Coronary artery (tissue), 2 donors: ENCODE data around the gene TMEM115.

Source experiments
- DNase-seq: peaks from one replicate; pipeline ENCODE4 v3.0.0-alpha.2; 2017; ENCODE audit warnings: low spot score
- H3K27ac ChIP-seq, 2 donors: fragments of 200-600 bp; sonication (generic); one replicate each; pipeline ENCODE4 v1.5.1; 2016 to 2019
- H3K4me3 ChIP-seq: fragments of 200-600 bp; sonication (generic); 2 replicates; pipeline ENCODE4 v1.5.1; 2016; ENCODE audit warnings: mild to moderate bottlenecking, moderate library complexity
- TF ChIP-seq, protein P1 (sequence below): fragments of 200-600 bp; sonication (generic); IDR thresholded peaks from one replicate; pipeline ENCODE4 v1.5.1; 2019; ENCODE audit warnings: antibody characterized with exemption

TMEM115 gene

DNA sequence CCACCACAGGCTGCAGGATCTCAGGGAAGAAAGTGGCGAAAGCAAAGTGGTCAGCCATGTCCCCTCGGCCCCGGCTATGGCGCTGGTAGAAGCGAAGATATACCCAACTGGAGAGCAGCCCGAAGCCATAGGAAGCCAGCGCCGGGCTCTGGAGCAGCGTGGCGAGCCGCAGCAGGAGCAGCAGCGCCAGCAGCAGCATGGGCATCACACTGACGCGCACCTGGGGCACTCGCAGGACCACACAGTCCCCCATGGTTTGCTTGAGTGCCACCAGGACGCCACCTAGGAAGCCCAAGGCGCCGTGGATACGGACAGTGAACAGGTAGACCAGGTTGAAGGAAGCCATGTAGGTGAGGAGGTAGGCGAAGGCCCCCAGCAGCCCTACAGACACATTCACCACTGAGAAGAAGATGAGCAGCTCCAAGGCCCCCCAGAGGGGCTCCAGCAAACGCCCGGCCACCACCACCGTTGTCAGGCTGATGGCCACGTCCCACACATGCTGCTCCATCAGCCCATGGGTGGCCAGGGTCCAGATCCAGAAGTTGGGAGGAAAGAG lies 888 bp downstream of the TMEM115 start:
- DNase-seq: no peak

DNA sequence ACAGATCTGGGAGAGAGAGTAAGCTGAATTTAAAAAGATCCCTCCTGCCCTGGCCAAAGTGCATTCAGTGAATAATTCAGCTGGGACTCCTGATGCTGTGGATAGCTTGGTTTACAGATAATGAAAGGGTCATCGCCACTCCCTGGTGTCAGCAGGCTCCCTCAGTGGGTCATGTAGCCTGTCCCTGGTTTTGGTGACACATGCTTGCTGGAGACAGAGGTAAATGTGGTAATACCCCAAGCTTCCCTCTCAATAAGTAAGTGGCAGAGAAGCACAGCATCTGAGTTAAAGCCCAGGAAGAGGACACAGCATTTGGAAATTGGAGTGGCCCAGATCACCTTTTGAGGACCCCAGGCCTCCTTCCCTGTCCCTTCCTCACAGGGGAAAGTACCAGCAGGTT lies 1.8 kb downstream of the TMEM115 start:
- TF ChIP-seq, protein P1, sequence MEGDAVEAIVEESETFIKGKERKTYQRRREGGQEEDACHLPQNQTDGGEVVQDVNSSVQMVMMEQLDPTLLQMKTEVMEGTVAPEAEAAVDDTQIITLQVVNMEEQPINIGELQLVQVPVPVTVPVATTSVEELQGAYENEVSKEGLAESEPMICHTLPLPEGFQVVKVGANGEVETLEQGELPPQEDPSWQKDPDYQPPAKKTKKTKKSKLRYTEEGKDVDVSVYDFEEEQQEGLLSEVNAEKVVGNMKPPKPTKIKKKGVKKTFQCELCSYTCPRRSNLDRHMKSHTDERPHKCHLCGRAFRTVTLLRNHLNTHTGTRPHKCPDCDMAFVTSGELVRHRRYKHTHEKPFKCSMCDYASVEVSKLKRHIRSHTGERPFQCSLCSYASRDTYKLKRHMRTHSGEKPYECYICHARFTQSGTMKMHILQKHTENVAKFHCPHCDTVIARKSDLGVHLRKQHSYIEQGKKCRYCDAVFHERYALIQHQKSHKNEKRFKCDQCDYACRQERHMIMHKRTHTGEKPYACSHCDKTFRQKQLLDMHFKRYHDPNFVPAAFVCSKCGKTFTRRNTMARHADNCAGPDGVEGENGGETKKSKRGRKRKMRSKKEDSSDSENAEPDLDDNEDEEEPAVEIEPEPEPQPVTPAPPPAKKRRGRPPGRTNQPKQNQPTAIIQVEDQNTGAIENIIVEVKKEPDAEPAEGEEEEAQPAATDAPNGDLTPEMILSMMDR: no peak
- Histone ChIP-seq H3K4me3 (peak overlapping the region; percentile 80), H3K27ac (peak overlapping the region in 1 of 2 donors; percentile 89)
- no peak for DNase-seq

More for the DNA sequence above, 888 bp downstream of the TMEM115 start:
- H3K27ac ChIP-seq: peak overlapping the region; percentile 84 to 89
- TF ChIP-seq, protein P1: no peak
- H3K4me3 ChIP-seq: peak overlapping the region; percentile 80

DNA sequence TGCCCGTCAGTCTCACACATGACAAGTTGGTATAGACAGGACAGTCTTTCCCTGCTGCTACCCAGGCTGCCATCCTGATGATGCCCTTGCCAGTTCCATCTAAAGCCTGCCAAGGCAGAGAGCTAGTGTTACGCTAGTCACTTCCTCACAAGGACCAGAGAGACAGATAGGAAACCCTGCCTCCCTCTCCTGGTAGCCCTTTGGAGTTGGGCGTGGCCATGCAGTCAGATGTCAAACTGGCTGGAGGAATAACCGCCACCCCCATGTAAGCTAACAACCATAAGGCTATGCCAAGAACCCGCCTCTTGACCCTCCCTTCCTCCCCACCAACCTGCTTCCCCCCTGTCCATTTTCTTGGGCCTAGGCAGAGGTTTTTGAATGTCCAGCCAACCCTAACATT lies 2.8 kb downstream of the TMEM115 start:
- peak overlapping the region; percentile 80 for H3K4me3 ChIP-seq
- TF ChIP-seq, protein P1: no peak
- H3K27ac ChIP-seq: peak overlapping the region in 1 of 2 donors; percentile 63
- DNase-seq: no peak

DNA sequence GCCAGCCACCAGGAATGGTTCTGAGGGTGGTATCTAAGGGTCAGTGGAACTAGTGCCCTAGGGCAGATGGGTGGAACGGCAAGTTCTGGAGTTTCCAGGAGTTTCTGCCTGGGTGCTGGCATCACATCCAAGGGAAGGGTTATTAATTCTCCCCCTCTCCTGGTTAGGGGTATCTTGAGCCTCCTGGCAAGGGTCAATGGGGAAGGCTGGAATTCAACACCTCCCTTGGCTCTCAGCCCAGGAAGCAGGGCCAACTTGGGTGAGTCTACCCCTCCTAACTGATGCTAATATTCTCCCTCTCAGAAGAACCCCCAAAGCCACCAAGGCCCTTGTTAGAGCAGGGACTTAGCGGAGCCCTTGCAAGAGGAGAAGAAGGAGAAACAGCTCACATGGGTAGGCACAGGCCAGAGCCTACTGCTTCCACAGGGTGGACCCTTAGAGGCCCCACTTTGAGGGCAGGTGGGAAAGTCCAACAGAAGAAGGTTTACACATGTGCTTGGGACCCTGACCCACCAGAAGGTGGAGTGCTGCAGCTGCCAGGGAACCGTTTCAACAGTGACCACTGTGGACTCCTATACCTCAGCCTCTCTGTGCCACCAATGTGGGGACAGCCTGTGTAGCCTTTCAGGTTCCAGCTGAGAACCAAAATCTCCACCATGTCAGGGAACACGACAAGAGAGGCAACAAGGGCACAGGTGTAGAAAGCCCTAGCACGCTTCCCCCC lies 3.3 kb downstream of the TMEM115 start:
- H3K27ac ChIP-seq: peak overlapping the region in 1 of 2 donors; percentile 63
- TF ChIP-seq, protein P1: no peak
- H3K4me3 ChIP-seq: peak overlapping the region; percentile 80
- no peak for DNase-seq

DNA sequence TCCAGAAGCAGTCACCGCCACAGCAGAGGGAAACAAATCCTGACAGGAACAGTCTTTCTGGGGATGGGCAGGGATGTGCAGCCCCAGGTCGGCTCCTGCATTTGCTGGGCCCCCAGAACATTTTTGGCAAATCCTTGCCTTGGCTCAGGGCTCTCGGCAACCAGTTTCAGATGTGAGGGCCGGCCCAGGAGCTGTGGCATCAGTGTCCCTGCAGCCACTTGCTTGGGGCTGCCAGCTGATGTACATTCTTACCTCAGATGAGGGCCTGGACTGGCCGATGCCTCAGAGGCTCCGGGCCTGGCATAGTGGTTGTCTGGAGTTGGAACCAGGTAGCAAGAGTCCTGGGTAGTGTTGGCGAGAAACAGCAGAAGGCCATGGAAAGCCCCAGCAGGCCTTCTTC lies 4.5 kb downstream of the TMEM115 start:
- Histone ChIP-seq H3K4me3 (no peak overlapping the region), H3K27ac (no peak overlapping the region)
- TF ChIP-seq, protein P1: no peak
- DNase-seq: no peak

DNA sequence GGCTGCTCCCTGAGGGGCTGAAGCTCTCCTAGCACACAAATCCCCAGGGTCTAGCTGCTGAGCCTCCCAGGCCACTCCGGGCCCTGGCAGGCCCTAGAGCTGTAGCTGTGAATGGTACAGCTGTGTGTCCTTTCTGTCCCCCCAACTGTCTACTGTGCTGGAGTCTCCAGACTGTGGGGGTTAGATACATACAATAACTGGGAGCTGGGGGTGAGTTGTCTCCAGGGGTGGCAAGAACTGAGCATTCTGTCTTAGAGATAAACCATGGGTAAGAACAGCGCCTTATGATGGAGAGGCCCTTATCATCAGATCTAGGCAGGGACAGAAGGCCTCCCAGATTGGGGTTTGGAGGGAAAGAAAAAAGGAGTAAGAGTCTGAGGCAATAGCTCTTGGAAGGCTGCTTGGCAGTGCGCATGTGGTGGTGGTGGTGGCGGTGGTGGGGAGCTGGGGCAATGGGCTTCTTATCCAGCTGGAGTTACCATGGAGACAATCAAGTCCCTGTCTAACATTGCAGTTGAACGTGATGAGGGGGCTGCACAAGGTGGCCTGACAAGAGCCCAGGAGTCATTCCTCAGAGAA lies 5.0 kb downstream of the TMEM115 start:
- DNase-seq: no peak
- TF ChIP-seq, protein P1: no peak
- Histone ChIP-seq H3K27ac (no peak overlapping the region), H3K4me3 (no peak overlapping the region)
